H9 (cell line): ENCODE data around the gene PLXNA1. TPM values are rescaled to one million over a fixed set of nuclear protein-coding genes. Genes with fewer than 3 reads are reported as not detected.

Experiments
- DNase-seq: peaks from one replicate; pipeline ENCODE4 v3.0.0-alpha.2; 2017
- H2AFZ ChIP-seq: one replicate; pipeline ENCODE4 v1.6.1; 2013; ENCODE audit warnings: mild to moderate bottlenecking, low read length, control low read depth, moderate library complexity
- H2AK5ac ChIP-seq: 2 replicates; pipeline ENCODE4 v1.6.1; 2013; ENCODE audit warnings: low read length, control low read depth, mixed read lengths; ENCODE audit not compliant: insufficient read length
- H2BK120ac ChIP-seq: one replicate; pipeline ENCODE4 v1.6.1; 2013; ENCODE audit warnings: low read depth, mild to moderate bottlenecking, low read length, control low read depth, inconsistent platforms; ENCODE audit not compliant: poor library complexity, severe bottlenecking
- H2BK12ac ChIP-seq: 2 replicates; pipeline ENCODE4 v1.6.1; 2013; ENCODE audit warnings: low read length, control low read depth, mixed read lengths, low read depth; ENCODE audit not compliant: insufficient read length
- H2BK15ac ChIP-seq: 2 replicates; pipeline ENCODE4 v1.6.1; 2013; ENCODE audit warnings: low read depth, low read length, control low read depth
- H2BK20ac ChIP-seq: one replicate; pipeline ENCODE4 v1.6.1; 2013; ENCODE audit warnings: low read depth, mild to moderate bottlenecking, low read length, control low read depth, inconsistent platforms; ENCODE audit not compliant: poor library complexity, severe bottlenecking
- H2BK5ac ChIP-seq: 2 replicates; pipeline ENCODE4 v1.6.1; 2013; ENCODE audit warnings: low read length, control low read depth, mixed read lengths; ENCODE audit not compliant: insufficient read length
- H3K14ac ChIP-seq: 2 replicates; pipeline ENCODE4 v1.6.1; 2013; ENCODE audit warnings: low read length, control low read depth; ENCODE audit not compliant: insufficient read depth
- H3K18ac ChIP-seq: 2 replicates; pipeline ENCODE4 v1.6.1; 2013; ENCODE audit warnings: low read depth, mild to moderate bottlenecking, mixed read lengths, low read length, control low read depth; ENCODE audit not compliant: insufficient read length
- H3K23ac ChIP-seq: 2 replicates; pipeline ENCODE4 v1.6.1; 2013; ENCODE audit warnings: low read length, control low read depth, mixed read lengths, low read depth; ENCODE audit not compliant: insufficient read length
- H3K23me2 ChIP-seq: 2 replicates; pipeline ENCODE4 v1.6.1; 2013; ENCODE audit warnings: low read depth, mild to moderate bottlenecking, mixed read lengths, low read length, control low read depth; ENCODE audit not compliant: insufficient read length, poor library complexity, severe bottlenecking
- H3K27ac ChIP-seq: 2 replicates; pipeline ENCODE4 v1.5.1; 2013; ENCODE audit warnings: low read length, control low read depth, mixed read lengths, low read depth; ENCODE audit not compliant: insufficient read length
- H3K27me3 ChIP-seq: 2 replicates; pipeline ENCODE4 v1.6.1; 2013; ENCODE audit warnings: low read length, control low read depth, inconsistent platforms; ENCODE audit not compliant: insufficient read depth
- H3K4ac ChIP-seq: 2 replicates; pipeline ENCODE4 v1.6.1; 2013; ENCODE audit warnings: low read depth, mild to moderate bottlenecking, control low read depth, inconsistent platforms, low read length, moderate library complexity
- H3K4me1 ChIP-seq: 2 replicates; pipeline ENCODE4 v1.6.1; 2013; ENCODE audit warnings: low read length, control low read depth, inconsistent platforms; ENCODE audit not compliant: insufficient read depth
- H3K4me2 ChIP-seq: 2 replicates; pipeline ENCODE4 v1.6.1; 2013; ENCODE audit warnings: low read length, control low read depth, mixed read lengths; ENCODE audit not compliant: insufficient read length, insufficient read depth
- H3K56ac ChIP-seq: 2 replicates; pipeline ENCODE4 v1.6.1; 2013; ENCODE audit warnings: low read depth, mild to moderate bottlenecking, mixed read lengths, low read length, control low read depth; ENCODE audit not compliant: insufficient read length
- H3K79me1 ChIP-seq: 2 replicates; pipeline ENCODE4 v1.6.1; 2013; ENCODE audit warnings: low read depth, mild to moderate bottlenecking, moderate library complexity, low read length, control low read depth, inconsistent platforms; ENCODE audit not compliant: insufficient read depth, poor library complexity, severe bottlenecking
- H3K79me2 ChIP-seq: 2 replicates; pipeline ENCODE4 v1.6.1; 2013; ENCODE audit warnings: low read length, control low read depth, inconsistent platforms; ENCODE audit not compliant: insufficient read depth
- H3K9ac ChIP-seq: 2 replicates; pipeline ENCODE4 v1.6.1; 2013; ENCODE audit warnings: low read length, control low read depth, mixed read lengths; ENCODE audit not compliant: insufficient read length; ENCODE audit errors: extremely low read depth
- H3K9me3 ChIP-seq: one replicate; pipeline ENCODE4 v1.6.1; 2013; ENCODE audit warnings: low read depth, low read length, inconsistent platforms; ENCODE audit not compliant: control insufficient read depth
- H3T11ph ChIP-seq: one replicate; pipeline ENCODE4 v1.6.1; 2013; ENCODE audit warnings: mild to moderate bottlenecking, low read length, control low read depth, inconsistent platforms
- H4K20me1 ChIP-seq: one replicate; pipeline ENCODE4 v1.6.1; 2013; ENCODE audit not compliant: control insufficient read depth, insufficient read length, insufficient read depth
- H4K5ac ChIP-seq: 2 replicates; pipeline ENCODE4 v1.6.1; 2013; ENCODE audit warnings: low read depth, mild to moderate bottlenecking, mixed read lengths, low read length, control low read depth; ENCODE audit not compliant: insufficient read length
- H4K8ac ChIP-seq: replicated peaks from 2 replicates; pipeline ENCODE4 v1.6.1; 2013; ENCODE audit warnings: low read length, control low read depth, mixed read lengths, low read depth; ENCODE audit not compliant: insufficient read length
- H4K91ac ChIP-seq: 2 replicates; pipeline ENCODE4 v1.6.1; 2013; ENCODE audit warnings: low read depth, mild to moderate bottlenecking, moderate library complexity, mixed read lengths, low read length, control low read depth; ENCODE audit not compliant: insufficient read length
- H3K27ac Mint-ChIP-seq, 3 experiments: 2 replicates in 2 of 3; 3 replicates in 1 of 3; pipeline ENCODE4 v1.8.0; 2020 to 2021; ENCODE audit warnings: mixed read lengths in 3 of 3, mild to moderate bottlenecking in 1 of 3, moderate library complexity in 1 of 3
- H3K27me3 Mint-ChIP-seq: 2 replicates; pipeline ENCODE4 v1.8.0; 2021; ENCODE audit warnings: low read depth, mild to moderate bottlenecking, moderate library complexity, mixed read lengths
- H3K36me3 Mint-ChIP-seq, 3 experiments: 2 replicates in 2 of 3; 3 replicates in 1 of 3; pipeline ENCODE4 v1.8.0; 2020 to 2021; ENCODE audit warnings: low read depth in 3 of 3, mixed read lengths in 3 of 3; ENCODE audit not compliant: insufficient read depth in 1 of 3
- H3K4me1 Mint-ChIP-seq, 2 experiments: 2 replicates each; pipeline ENCODE4 v1.8.0; 2020; ENCODE audit warnings: mixed read lengths in 2 of 2
- H3K4me3 Mint-ChIP-seq, 2 experiments: 2 replicates in 1 of 2; 3 replicates in 1 of 2; pipeline ENCODE4 v1.8.0; 2020 to 2021; ENCODE audit warnings: mild to moderate bottlenecking in 2 of 2, mixed read lengths in 2 of 2, moderate library complexity in 1 of 2
- H3K9me3 Mint-ChIP-seq, 2 experiments: 2 replicates in 1 of 2; 3 replicates in 1 of 2; pipeline ENCODE4 v1.8.0; 2020; ENCODE audit warnings: mild to moderate bottlenecking in 2 of 2, mixed read lengths in 2 of 2, moderate library complexity in 1 of 2
- WGBS: extraction: QIAGEN DNeasy Blood & Tissue Kit; methylation state at CpG from one replicate; pipeline ENCODE4 v1.1.7; 2013; ENCODE audit warnings: missing lambda C conversion rate, low lambda C conversion rate, mixed read lengths; ENCODE audit not compliant: insufficient read length; ENCODE audit errors: extremely low coverage; 5-methylcytosine and 5-hydroxymethylcytosine counted together
- total RNA-seq: library from RNA; stranded (reverse); gene quantifications from 2 replicates; pipeline ENCODE4 v1.2.1, GENCODE V29; 2021
- TF ChIP-seq, protein P1 (sequence below): fragments of 200-600 bp; sonication (generic); conservative IDR thresholded peaks from 3 replicates; pipeline ENCODE4 v1.8.0; 2021; ENCODE audit warnings: antibody characterized with exemption, mild to moderate bottlenecking

The PLXNA1 gene
- total RNA-seq, 1 experiment from 2014 or later: 42.1 TPM

DNA sequence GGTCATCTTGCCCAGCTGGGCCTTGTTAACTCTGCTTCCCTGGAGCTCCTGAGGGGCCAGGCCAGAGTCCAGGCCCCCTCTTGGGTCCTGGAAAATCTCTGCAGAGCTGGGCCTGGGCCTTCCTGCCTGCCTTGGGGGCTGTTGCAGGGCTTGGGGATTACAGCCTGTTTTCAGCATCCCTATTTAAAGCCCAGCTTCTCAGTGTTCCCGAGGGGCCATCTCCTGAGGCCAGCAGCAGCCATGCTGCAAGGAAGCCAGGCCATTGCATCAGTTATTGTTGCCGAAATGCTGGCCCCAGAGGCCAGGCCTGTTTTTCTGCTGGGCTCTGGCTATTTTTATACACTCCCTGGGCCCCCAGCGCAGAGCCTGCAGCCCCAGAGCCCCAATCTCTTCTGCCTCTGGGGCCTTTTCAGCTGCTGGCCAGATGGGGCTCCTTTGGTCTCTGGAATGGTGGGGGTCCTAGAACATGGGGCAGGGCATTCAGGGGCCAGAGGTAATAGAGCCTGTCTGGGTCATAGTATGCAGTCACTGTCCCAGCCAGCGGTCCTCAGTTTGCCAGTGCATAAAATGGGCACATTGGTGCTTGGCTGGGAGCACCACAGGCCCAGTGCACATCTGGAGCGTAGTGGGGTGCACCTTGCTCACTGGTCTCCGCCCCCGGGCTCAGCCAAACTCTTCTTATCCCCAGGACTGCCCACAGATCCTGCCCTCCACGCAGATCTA lies 28.5 kb downstream of the PLXNA1 start:
- no peak for DNase-seq
- H3K36me3 Mint-ChIP-seq: peaks cover 6 to 38% (median 33%) of the 10 kb centered on the region in 3 experiments; a peak in 6 of 7 replicates
- no peak overlapping the region for H3K4me3 Mint-ChIP-seq
- no peak overlapping the region for H2AK5ac ChIP-seq
- no peaks in the 10 kb centered on the region for H3K4me1 ChIP-seq
- no peak overlapping the region for H2AFZ ChIP-seq
- H3K27me3 Mint-ChIP-seq: no peaks in the 10 kb centered on the region
- H3K56ac ChIP-seq: no peak overlapping the region
- no peaks in the 10 kb centered on the region for H3K9me3 Mint-ChIP-seq
- H3K23ac ChIP-seq: no peak overlapping the region
- peak overlapping the region; percentile 20 for H3K18ac ChIP-seq
- no peak overlapping the region for H3K4me2 ChIP-seq
- H3K79me2 ChIP-seq: no peaks in the 10 kb centered on the region
- no peak overlapping the region for H3K9ac ChIP-seq
- no peak overlapping the region; the same call in 1 of the 2 replicates for H3K14ac ChIP-seq
- H3K23me2 ChIP-seq: no peaks in the 10 kb centered on the region
- no peak overlapping the region for H2BK20ac ChIP-seq
- H3T11ph ChIP-seq: no peak overlapping the region
- H4K8ac ChIP-seq: no peak overlapping the region
- H3K79me1 ChIP-seq: no peaks in the 10 kb centered on the region
- no peak overlapping the region for H4K91ac ChIP-seq
- H2BK15ac ChIP-seq: no peak overlapping the region
- no peaks in the 10 kb centered on the region for H3K27me3 ChIP-seq
- no peak overlapping the region for H2BK5ac ChIP-seq
- no peak overlapping the region for H2BK120ac ChIP-seq
- TF ChIP-seq, protein P1, sequence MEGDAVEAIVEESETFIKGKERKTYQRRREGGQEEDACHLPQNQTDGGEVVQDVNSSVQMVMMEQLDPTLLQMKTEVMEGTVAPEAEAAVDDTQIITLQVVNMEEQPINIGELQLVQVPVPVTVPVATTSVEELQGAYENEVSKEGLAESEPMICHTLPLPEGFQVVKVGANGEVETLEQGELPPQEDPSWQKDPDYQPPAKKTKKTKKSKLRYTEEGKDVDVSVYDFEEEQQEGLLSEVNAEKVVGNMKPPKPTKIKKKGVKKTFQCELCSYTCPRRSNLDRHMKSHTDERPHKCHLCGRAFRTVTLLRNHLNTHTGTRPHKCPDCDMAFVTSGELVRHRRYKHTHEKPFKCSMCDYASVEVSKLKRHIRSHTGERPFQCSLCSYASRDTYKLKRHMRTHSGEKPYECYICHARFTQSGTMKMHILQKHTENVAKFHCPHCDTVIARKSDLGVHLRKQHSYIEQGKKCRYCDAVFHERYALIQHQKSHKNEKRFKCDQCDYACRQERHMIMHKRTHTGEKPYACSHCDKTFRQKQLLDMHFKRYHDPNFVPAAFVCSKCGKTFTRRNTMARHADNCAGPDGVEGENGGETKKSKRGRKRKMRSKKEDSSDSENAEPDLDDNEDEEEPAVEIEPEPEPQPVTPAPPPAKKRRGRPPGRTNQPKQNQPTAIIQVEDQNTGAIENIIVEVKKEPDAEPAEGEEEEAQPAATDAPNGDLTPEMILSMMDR: no peak
- H3K4me1 Mint-ChIP-seq: 0 out of 4 replicates have a peak, but pooled peaks cover 0 to 4% of the 10 kb centered on the region in 2 experiments
- WGBS: no CpG with 5 or more reads among the region's 8 CpGs
- H3K4ac ChIP-seq: no peak overlapping the region
- no peak overlapping the region; a peak in 1 of 7 replicates for H3K27ac Mint-ChIP-seq
- H3K9me3 ChIP-seq: no peaks in the 10 kb centered on the region
- H3K27ac ChIP-seq: no peak overlapping the region
- no peak overlapping the region for H4K5ac ChIP-seq
- H4K20me1 ChIP-seq: no peaks in the 10 kb centered on the region
- no peak overlapping the region for H2BK12ac ChIP-seq
